ENCODE results near the gene RXFP2. TPM values are rescaled to one million over a fixed set of nuclear protein-coding genes. Genes with fewer than 3 reads are reported as not detected.
A peak's percentile ranks its signal among the peaks of the same experiment; 100 is the strongest.

The RXFP2 gene
- total RNA-seq, 1 donor from 2014 or later, result not detected

DNA sequence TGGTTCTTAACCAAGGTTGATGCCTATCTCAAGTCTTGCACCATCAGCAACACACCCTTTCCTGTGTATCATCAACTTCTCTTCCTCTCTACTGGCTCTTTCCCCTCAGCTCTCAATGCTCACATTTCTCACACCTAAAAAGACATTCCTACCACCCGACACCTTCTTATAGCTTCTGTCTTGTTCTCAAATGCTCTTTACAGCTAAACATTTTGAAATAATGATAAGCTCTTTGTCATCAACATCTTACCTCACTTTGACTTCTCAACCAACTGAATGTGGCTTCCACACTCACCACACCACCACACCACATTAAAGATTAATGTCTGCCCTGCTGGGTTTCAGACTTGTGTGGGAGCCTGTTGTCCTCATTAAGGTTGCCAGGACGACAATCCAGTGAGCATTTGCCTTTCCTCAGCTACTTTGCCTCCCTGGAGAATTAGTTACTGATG is 67.8 kb downstream of the RXFP2 start:
- H3K27ac Mint-ChIP-seq (ENCODE audit: unreplicated experiment), result no peak overlapping the region

GRCh38 chr13:31814536-31814935 is 75.2 kb downstream of the RXFP2 start:
- H3K27me3 Mint-ChIP-seq (ENCODE audit: low read depth), result peaks cover 7% of the 10 kb centered on the region
- H3K4me1 Mint-ChIP-seq (ENCODE audit: low read depth), result no peaks in the 10 kb centered on the region
- no peak overlapping the region for H3K27ac Mint-ChIP-seq (ENCODE audit: unreplicated experiment)
- DNase-seq (ENCODE audit: low spot score), result no peak
- H3K4me3 Mint-ChIP-seq (ENCODE audit: unreplicated experiment), result no peak overlapping the region
- peaks cover 42% of the 10 kb centered on the region for H3K9me3 Mint-ChIP-seq (ENCODE audit: low read depth)
- TF ChIP-seq, protein P1, sequence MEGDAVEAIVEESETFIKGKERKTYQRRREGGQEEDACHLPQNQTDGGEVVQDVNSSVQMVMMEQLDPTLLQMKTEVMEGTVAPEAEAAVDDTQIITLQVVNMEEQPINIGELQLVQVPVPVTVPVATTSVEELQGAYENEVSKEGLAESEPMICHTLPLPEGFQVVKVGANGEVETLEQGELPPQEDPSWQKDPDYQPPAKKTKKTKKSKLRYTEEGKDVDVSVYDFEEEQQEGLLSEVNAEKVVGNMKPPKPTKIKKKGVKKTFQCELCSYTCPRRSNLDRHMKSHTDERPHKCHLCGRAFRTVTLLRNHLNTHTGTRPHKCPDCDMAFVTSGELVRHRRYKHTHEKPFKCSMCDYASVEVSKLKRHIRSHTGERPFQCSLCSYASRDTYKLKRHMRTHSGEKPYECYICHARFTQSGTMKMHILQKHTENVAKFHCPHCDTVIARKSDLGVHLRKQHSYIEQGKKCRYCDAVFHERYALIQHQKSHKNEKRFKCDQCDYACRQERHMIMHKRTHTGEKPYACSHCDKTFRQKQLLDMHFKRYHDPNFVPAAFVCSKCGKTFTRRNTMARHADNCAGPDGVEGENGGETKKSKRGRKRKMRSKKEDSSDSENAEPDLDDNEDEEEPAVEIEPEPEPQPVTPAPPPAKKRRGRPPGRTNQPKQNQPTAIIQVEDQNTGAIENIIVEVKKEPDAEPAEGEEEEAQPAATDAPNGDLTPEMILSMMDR (IDR thresholded peaks at IDR 0.05), result no peak
- peaks cover 16% of the 10 kb centered on the region for H3K36me3 Mint-ChIP-seq (ENCODE audit: low read depth)

More for the DNA sequence above, 67.8 kb downstream of the RXFP2 start:
- Mint-ChIP-seq H3K4me1 (ENCODE audit: low read depth) (no peaks in the 10 kb centered on the region), H3K36me3 (ENCODE audit: low read depth) (peaks cover 5% of the 10 kb centered on the region), H3K4me3 (ENCODE audit: unreplicated experiment) (no peak overlapping the region), H3K27me3 (ENCODE audit: low read depth) (peaks cover 23% of the 10 kb centered on the region), H3K9me3 (ENCODE audit: low read depth) (peaks cover 9% of the 10 kb centered on the region)
- TF ChIP-seq, protein P1 (IDR thresholded peaks at IDR 0.05), result no peak
- no peak for DNase-seq (ENCODE audit: low spot score)

- no peaks in the 10 kb centered on the region for H3K4me1 Mint-ChIP-seq (ENCODE audit: low read depth)
- peaks cover 13% of the 10 kb centered on the region for H3K36me3 Mint-ChIP-seq (ENCODE audit: low read depth)
- no peak overlapping the region for H3K27ac Mint-ChIP-seq (ENCODE audit: unreplicated experiment)
- peaks cover 35% of the 10 kb centered on the region for H3K9me3 Mint-ChIP-seq (ENCODE audit: low read depth)
- peaks cover 7% of the 10 kb centered on the region for H3K27me3 Mint-ChIP-seq (ENCODE audit: low read depth)
- TF ChIP-seq, protein P1 (IDR thresholded peaks at IDR 0.05), result no peak
- no peak overlapping the region for H3K4me3 Mint-ChIP-seq (ENCODE audit: unreplicated experiment)
- DNase-seq (ENCODE audit: low spot score), result no peak
Measured at GRCh38 chr13:31815361-31816144, 76.2 kb downstream of the RXFP2 start.

DNA sequence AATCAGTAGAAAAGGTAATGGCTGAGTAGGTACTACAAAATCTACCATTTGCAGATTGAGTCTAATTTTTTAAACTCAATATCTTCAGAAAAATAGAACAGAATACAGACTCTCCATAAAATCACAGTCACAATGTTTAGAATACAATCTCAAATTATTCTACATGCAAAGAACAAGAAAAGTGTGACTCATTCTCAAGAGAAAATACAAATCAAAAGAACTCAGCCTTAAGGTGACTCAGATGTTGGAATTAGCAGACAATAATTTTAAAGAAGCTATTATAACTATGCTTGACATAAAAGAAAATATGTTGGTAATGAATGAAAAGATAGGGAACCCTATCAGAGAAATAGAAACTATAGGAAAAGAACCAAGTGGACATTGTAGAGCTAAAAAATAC is 78.9 kb downstream of the RXFP2 start:
- H3K9me3 Mint-ChIP-seq (ENCODE audit: low read depth), result peaks cover 35% of the 10 kb centered on the region
- peaks cover 11% of the 10 kb centered on the region for H3K36me3 Mint-ChIP-seq (ENCODE audit: low read depth)
- no peak overlapping the region for H3K4me3 Mint-ChIP-seq (ENCODE audit: unreplicated experiment)
- TF ChIP-seq, protein P1 (IDR thresholded peaks at IDR 0.05), result no peak
- no peak for DNase-seq (ENCODE audit: low spot score)
- H3K27me3 Mint-ChIP-seq (ENCODE audit: low read depth), result peaks cover 6% of the 10 kb centered on the region
- H3K27ac Mint-ChIP-seq (ENCODE audit: unreplicated experiment), result no peak overlapping the region
- H3K4me1 Mint-ChIP-seq (ENCODE audit: low read depth), result no peaks in the 10 kb centered on the region

GRCh38 chr13:31824705-31825517 is 85.6 kb downstream of the RXFP2 start:
- Mint-ChIP-seq H3K9me3 (ENCODE audit: low read depth) (no peaks in the 10 kb centered on the region), H3K27me3 (ENCODE audit: low read depth) (peaks cover 11% of the 10 kb centered on the region), H3K36me3 (ENCODE audit: low read depth) (peaks cover 1% of the 10 kb centered on the region), H3K4me1 (ENCODE audit: low read depth) (no peaks in the 10 kb centered on the region), H3K27ac (ENCODE audit: unreplicated experiment) (no peak overlapping the region), H3K4me3 (ENCODE audit: unreplicated experiment) (no peak overlapping the region)
- DNase-seq (ENCODE audit: low spot score), result no peak
- TF ChIP-seq, protein P1 (IDR thresholded peaks at IDR 0.05), result peak; percentile 79

All from chondrocyte (in vitro differentiated cells).